OCI-LY1 (cell line): ENCODE measurements around the gene MGAT3.

Experiments
- H2AFZ ChIP-seq: fragments of 200-600 bp; sonication (generic), shearing (Covaris generic); 2 replicates; pipeline ENCODE4 v1.6.0; 2014; ENCODE audit warnings: antibody characterized with exemption, mild to moderate bottlenecking, low read length
- H3F3A ChIP-seq: fragments of 200-600 bp; sonication (generic), shearing (Covaris generic); 2 replicates; pipeline ENCODE4 v1.6.0; 2014; ENCODE audit warnings: mild to moderate bottlenecking, antibody characterized with exemption, low read length, moderate library complexity; ENCODE audit not compliant: insufficient read depth
- H3K27ac ChIP-seq: fragments of 200-600 bp; sonication (generic); 2 replicates; pipeline ENCODE4 v1.5.1; 2014; ENCODE audit warnings: low read length, mixed run types, mild to moderate bottlenecking, low read depth; ENCODE audit not compliant: poor library complexity, severe bottlenecking
- H3K27me3 ChIP-seq: fragments of 200-600 bp; sonication (generic); 2 replicates; pipeline ENCODE4 v1.6.0; 2014; ENCODE audit warnings: antibody characterized with exemption, mild to moderate bottlenecking, low read length, moderate library complexity; ENCODE audit not compliant: insufficient read depth
- H3K36me3 ChIP-seq: fragments of 200-600 bp; sonication (generic); 2 replicates; pipeline ENCODE4 v1.6.1; 2014; ENCODE audit warnings: mild to moderate bottlenecking, antibody characterized with exemption, low read length, moderate library complexity, mixed read lengths; ENCODE audit not compliant: insufficient read depth
- H3K4me1 ChIP-seq: fragments of 200-600 bp; sonication (generic); 2 replicates; pipeline ENCODE4 v1.5.1; 2014; ENCODE audit warnings: mild to moderate bottlenecking, low read length, moderate library complexity; ENCODE audit not compliant: insufficient read depth, severe bottlenecking
- H3K4me2 ChIP-seq: fragments of 200-600 bp; sonication (generic), shearing (Covaris generic); 2 replicates; pipeline ENCODE4 v1.6.1; 2014; ENCODE audit warnings: low read length
- H3K4me3 ChIP-seq: fragments of 200-600 bp; sonication (generic); 2 replicates; pipeline ENCODE4 v1.5.1; 2014; ENCODE audit warnings: low read length, low read depth, mild to moderate bottlenecking, mixed read lengths; ENCODE audit not compliant: poor library complexity, severe bottlenecking
- H3K79me2 ChIP-seq: fragments of 200-600 bp; shearing (Covaris generic); 2 replicates; pipeline ENCODE4 v1.6.1; 2016; ENCODE audit warnings: mixed run types, low read length, mixed read lengths; ENCODE audit not compliant: insufficient read depth
- H3K9ac ChIP-seq: fragments of 200-600 bp; sonication (generic), shearing (Covaris generic); 2 replicates; pipeline ENCODE4 v1.6.1; 2014; ENCODE audit warnings: mild to moderate bottlenecking, low read length, mixed read lengths
- H3K9me2 ChIP-seq: fragments of 200-600 bp; sonication (generic), shearing (Covaris generic); 2 replicates; pipeline ENCODE4 v1.6.1; 2014; ENCODE audit warnings: low read depth, mild to moderate bottlenecking, low read length, mixed read lengths
- H3K9me3 ChIP-seq: fragments of 200-600 bp; shearing (Covaris generic); 2 replicates; pipeline ENCODE4 v1.6.1; 2014; ENCODE audit warnings: low read length, mixed read lengths
- H4K20me1 ChIP-seq: fragments of 200-600 bp; sonication (generic), shearing (Covaris generic); 2 replicates; pipeline ENCODE4 v1.6.0; 2016; ENCODE audit warnings: mild to moderate bottlenecking, low read length; ENCODE audit not compliant: insufficient read depth
- CTCF ChIP-seq: fragments of 200-600 bp; sonication (generic), shearing (Covaris generic); IDR thresholded peaks from 2 replicates; pipeline ENCODE4 v1.5.1; 2017; ENCODE audit warnings: mild to moderate bottlenecking, antibody characterized with exemption, low read length, moderate library complexity, mixed read lengths
- EZH2 ChIP-seq: fragments of 200-600 bp; sonication (generic), shearing (Covaris generic); IDR thresholded peaks from 2 replicates; pipeline ENCODE4 v1.8.0; 2017; ENCODE audit warnings: borderline replicate concordance, mixed run types, mild to moderate bottlenecking, antibody characterized with exemption, low read length, moderate library complexity, mixed read lengths

Gene MGAT3

GRCh38 chr22:39456522-39457197 lies at the start of gene MGAT3:
Gene MGAT3, plus strand, starts transcription at chr22:39457012. Its CDS starts 30,336 bp downstream, at chr22:39487348.
- peak within 1 kb of the TSS; percentile 85 for H3K9ac ChIP-seq

GRCh38 chr22:39408173-39408572 lies 48.6 kb upstream of the MGAT3 start:
- Histone ChIP-seq H3K36me3 (peaks cover 12% of the 10 kb centered on the region), H3K9me3 (no peaks in the 10 kb centered on the region), H3K9ac (no peak overlapping the region), H3K4me1 (peaks cover 12% of the 10 kb centered on the region), H3K27ac (no peak overlapping the region), H3K4me3 (no peak overlapping the region), H3K4me2 (no peak overlapping the region), H2AFZ (no peak overlapping the region), H4K20me1 (no peaks in the 10 kb centered on the region), H3K27me3 (no peaks in the 10 kb centered on the region), H3F3A (no peaks in the 10 kb centered on the region), H3K79me2 (peaks cover 5% of the 10 kb centered on the region; the same call in 1 of the 2 replicates), H3K9me2 (no peaks in the 10 kb centered on the region)
- TF ChIP-seq CTCF (no peak), EZH2 (no peak)

More at GRCh38 chr22:39456522-39457197, at the start of gene MGAT3:
- Histone ChIP-seq H3K4me1 (peaks cover 88% of the 10 kb centered on the region), H3F3A (peaks cover 4% of the 10 kb centered on the region), H3K9me3 (no peaks in the 10 kb centered on the region), H3K27ac (peak within 1 kb of the TSS; percentile 99), H4K20me1 (no peaks in the 10 kb centered on the region), H3K4me3 (peak within 1 kb of the TSS; percentile 65), H2AFZ (no peak within 1 kb of the TSS), H3K36me3 (peaks cover 64% of the 10 kb centered on the region), H3K9me2 (no peaks in the 10 kb centered on the region), H3K4me2 (peak within 1 kb of the TSS; percentile 93), H3K27me3 (no peaks in the 10 kb centered on the region), H3K79me2 (peaks cover 58% of the 10 kb centered on the region)
- no peak for TF ChIP-seq CTCF
- TF ChIP-seq EZH2 = no peak

GRCh38 chr22:39408807-39409206 lies 48.0 kb upstream of the MGAT3 start:
- Histone ChIP-seq H4K20me1 (no peaks in the 10 kb centered on the region), H3K9me2 (no peaks in the 10 kb centered on the region), H2AFZ (no peak overlapping the region), H3K9me3 (no peaks in the 10 kb centered on the region), H3K4me3 (no peak overlapping the region), H3K79me2 (peaks cover 5% of the 10 kb centered on the region; the same call in 1 of the 2 replicates), H3K27me3 (no peaks in the 10 kb centered on the region), H3K4me1 (peaks cover 12% of the 10 kb centered on the region), H3K27ac (no peak overlapping the region), H3K9ac (no peak overlapping the region), H3K4me2 (no peak overlapping the region), H3K36me3 (peaks cover 10% of the 10 kb centered on the region), H3F3A (no peaks in the 10 kb centered on the region)
- TF ChIP-seq EZH2 (no peak), CTCF (no peak)
